Kidney epithelial cell (primary cell): ENCODE data around the gene ARHGAP35. TPM values are rescaled to one million over a fixed set of nuclear protein-coding genes. Genes with fewer than 3 reads are reported as not detected.
"Not testable (repeated sequence)": the region's sequence is repeated elsewhere in the genome, so short reads cannot be mapped to it uniquely, and the experiment has no call there.

Source experiments
- DNase-seq: peaks from one replicate; pipeline ENCODE4 v3.0.0-alpha.2; 2010; ENCODE audit warnings: low read depth
- H3K27me3 ChIP-seq: 2 replicates; pipeline ENCODE4 v1.6.0; 2011; ENCODE audit warnings: low read length; ENCODE audit not compliant: control insufficient read depth, insufficient read depth
- H3K36me3 ChIP-seq: 2 replicates; pipeline ENCODE4 v1.5.1; 2011; ENCODE audit warnings: low read length; ENCODE audit not compliant: control insufficient read depth, insufficient read depth
- H3K4me3 ChIP-seq: 2 replicates; pipeline ENCODE4 v1.5.1; 2011; ENCODE audit warnings: low read depth, mild to moderate bottlenecking, control low read depth, low read length
- CTCF ChIP-seq: IDR thresholded peaks from 2 replicates; pipeline ENCODE4 v1.5.1; 2011; ENCODE audit warnings: mild to moderate bottlenecking, moderate library complexity, low read length, control low read depth, inconsistent platforms; ENCODE audit not compliant: insufficient read depth, poor library complexity, severe bottlenecking
- total RNA-seq: library from RNA; depleted of rRNA; stranded (reverse); fragments of >200 nt; gene quantifications from 2 replicates; pipeline ENCODE4 v1.2.3, GENCODE V29; 2015

Gene ARHGAP35
- total RNA-seq, 1 donor from 2014 or later = 30.9 TPM

GRCh38 chr19:46863818-46864629 is 3.2 kb downstream of the ARHGAP35 start:
- TF ChIP-seq CTCF = no peak
- peak overlapping the region; percentile 15 for H3K4me3 ChIP-seq
- H3K36me3 ChIP-seq = no peaks in the 10 kb centered on the region
- DNase-seq = no peak
- no peaks in the 10 kb centered on the region for H3K27me3 ChIP-seq

- H3K36me3 ChIP-seq = no peaks in the 10 kb centered on the region
These were observed 5.8 kb downstream of the ARHGAP35 start for GRCh38 chr19:46866407-46867136.

GRCh38 chr19:46867170-46867569 is 6.4 kb downstream of the ARHGAP35 start:
- H3K27me3 ChIP-seq = no peaks in the 10 kb centered on the region
- TF ChIP-seq CTCF = no peak
- DNase-seq = no peak
- no peak overlapping the region for H3K4me3 ChIP-seq
- H3K36me3 ChIP-seq = no peaks in the 10 kb centered on the region

More at GRCh38 chr19:46866407-46867136, 5.8 kb downstream of the ARHGAP35 start:
- H3K4me3 ChIP-seq = no peak overlapping the region
- no peaks in the 10 kb centered on the region for H3K27me3 ChIP-seq
- TF ChIP-seq CTCF = no peak
- DNase-seq = no peak

GRCh38 chr19:46868025-46868802 is 7.4 kb downstream of the ARHGAP35 start:
- H3K36me3 ChIP-seq = no peaks in the 10 kb centered on the region
- no peak overlapping the region for H3K4me3 ChIP-seq
- no peak for DNase-seq
- no peak for TF ChIP-seq CTCF
- H3K27me3 ChIP-seq = no peaks in the 10 kb centered on the region

- H3K36me3 ChIP-seq, DNase-seq, H3K27me3 ChIP-seq, H3K4me3 ChIP-seq: not testable (repeated sequence)
These were observed 10.4 kb downstream of the ARHGAP35 start for GRCh38 chr19:46871173-46871572.

GRCh38 chr19:46872967-46873366 is 12.2 kb downstream of the ARHGAP35 start:
- no peaks in the 10 kb centered on the region for H3K27me3 ChIP-seq
- H3K4me3 ChIP-seq = no peak overlapping the region
- H3K36me3 ChIP-seq = no peaks in the 10 kb centered on the region
- TF ChIP-seq CTCF = no peak
- DNase-seq = no peak
